Activated T-cell treated with anti-CD3 and anti-CD28 coated beads, Interleukin-2, amount 50 U/mL, for 24 hours (primary cell): Measurements from ENCODE around the gene MAP2K7.
A peak's percentile ranks its signal among the peaks of the same experiment; 100 is the strongest.
"Not testable (repeated sequence)": the region's sequence is repeated elsewhere in the genome, so short reads cannot be mapped to it uniquely, and the experiment has no call there.

Source experiments
- DNase-seq: peaks from one replicate; pipeline ENCODE4 v3.0.0-alpha.2; 2020
- H3K27ac Mint-ChIP-seq: 2 replicates; pipeline ENCODE4 v1.8.0; 2020; ENCODE audit warnings: mild to moderate bottlenecking, mixed read lengths
- H3K27me3 Mint-ChIP-seq: 2 replicates; pipeline ENCODE4 v1.8.0; 2020; ENCODE audit warnings: mixed read lengths
- H3K36me3 Mint-ChIP-seq: 2 replicates; pipeline ENCODE4 v1.8.0; 2020; ENCODE audit warnings: low read depth, mixed read lengths
- H3K4me1 Mint-ChIP-seq: 2 replicates; pipeline ENCODE4 v1.8.0; 2020; ENCODE audit warnings: low read depth, mixed read lengths
- H3K4me3 Mint-ChIP-seq: 2 replicates; pipeline ENCODE4 v1.8.0; 2020; ENCODE audit warnings: mild to moderate bottlenecking, moderate library complexity, mixed read lengths
- H3K9me3 Mint-ChIP-seq: 2 replicates; pipeline ENCODE4 v1.8.0; 2020; ENCODE audit warnings: mixed read lengths

MAP2K7 gene

DNA sequence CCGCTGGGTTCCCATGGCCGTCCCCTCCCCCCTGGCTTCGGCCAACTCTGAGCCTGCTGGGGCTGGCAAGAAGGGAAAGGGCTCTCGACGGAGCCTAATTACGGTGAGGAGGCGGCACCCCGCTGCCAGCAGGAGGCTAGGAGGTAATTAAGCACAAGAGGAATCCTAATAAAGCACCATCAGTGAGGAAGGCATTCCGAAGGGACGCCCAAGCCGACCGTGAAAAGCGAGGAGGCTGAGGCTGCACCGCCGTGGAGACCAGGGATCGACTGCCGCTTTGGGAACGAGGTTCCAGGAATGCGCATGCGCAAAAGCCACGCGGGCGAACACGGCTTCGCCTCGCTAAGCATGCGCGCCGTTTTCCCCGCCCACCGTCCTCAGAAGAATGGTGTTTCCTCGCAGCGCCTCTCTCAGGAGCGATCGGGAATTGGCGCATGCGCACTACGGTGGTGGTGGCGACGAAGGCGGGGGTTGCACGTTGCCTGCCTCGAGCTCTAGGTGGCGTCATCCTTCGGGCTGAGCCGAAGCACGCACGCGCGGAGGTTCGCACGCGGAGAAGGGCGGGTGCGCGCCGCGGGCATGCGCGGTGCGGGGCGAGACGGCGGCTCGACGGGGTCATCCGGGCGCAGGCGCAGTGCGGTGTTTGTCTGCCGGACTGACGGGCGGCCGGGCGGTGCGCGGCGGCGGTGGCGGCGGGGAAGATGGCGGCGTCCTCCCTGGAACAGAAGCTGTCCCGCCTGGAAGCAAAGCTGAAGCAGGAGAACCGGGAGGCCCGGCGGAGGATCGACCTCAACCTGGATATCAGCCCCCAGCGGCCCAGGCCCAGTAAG is at the start of gene MAP2K7:
Gene MAP2K7, plus strand, starts transcription at position 634 of the 830 bp plus-strand sequence. Its CDS starts 68 bp downstream, at position 702.
- Mint-ChIP-seq H3K4me3 (peak within 1 kb of the TSS; percentile 88), H3K27ac (peak within 1 kb of the TSS; percentile 97), H3K4me1 (peaks cover 35% of the 10 kb centered on the region)

DNA sequence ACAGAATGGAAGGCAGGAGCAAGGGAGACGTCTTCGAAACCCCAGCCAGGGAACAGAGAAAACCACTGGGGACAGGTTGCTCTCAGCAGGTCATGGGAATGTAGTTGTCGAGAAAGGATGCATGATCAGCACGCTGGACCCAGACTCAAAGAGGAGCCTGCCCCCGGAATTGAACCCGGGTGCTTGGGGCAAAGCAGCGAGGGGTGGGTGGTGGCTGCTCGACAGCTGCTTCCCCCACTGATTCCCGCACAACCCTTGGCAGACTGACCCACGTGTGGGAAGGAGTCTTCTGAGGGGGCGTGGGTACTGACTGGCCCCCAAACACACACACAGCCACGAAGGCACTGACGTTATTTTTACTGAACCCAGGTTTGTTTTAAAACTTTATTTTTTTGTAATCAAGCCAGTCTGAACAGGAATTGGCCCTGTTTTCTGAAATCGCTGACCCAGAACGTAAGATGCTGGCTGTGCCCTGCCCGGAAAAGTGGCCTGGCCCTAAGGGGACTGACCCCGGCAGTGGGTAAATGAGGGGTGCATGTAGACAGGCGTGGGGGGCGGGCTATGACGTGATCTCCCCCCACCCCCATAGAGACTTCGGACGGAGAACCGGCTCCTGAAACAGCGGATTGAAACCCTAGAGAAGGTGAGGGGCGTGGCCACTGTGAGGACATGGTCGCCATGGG is 48.1 kb upstream of the MAP2K7 start:
- H3K4me3 Mint-ChIP-seq = no peak overlapping the region
- peaks cover 3% of the 10 kb centered on the region for H3K27me3 Mint-ChIP-seq
- DNase-seq = no peak

More for the DNA sequence above, at the start of gene MAP2K7:
- Mint-ChIP-seq H3K36me3 (peaks cover 30% of the 10 kb centered on the region), H3K27me3 (no peaks in the 10 kb centered on the region), H3K9me3 (no peaks in the 10 kb centered on the region)
- peak; percentile 100 for DNase-seq

DNA sequence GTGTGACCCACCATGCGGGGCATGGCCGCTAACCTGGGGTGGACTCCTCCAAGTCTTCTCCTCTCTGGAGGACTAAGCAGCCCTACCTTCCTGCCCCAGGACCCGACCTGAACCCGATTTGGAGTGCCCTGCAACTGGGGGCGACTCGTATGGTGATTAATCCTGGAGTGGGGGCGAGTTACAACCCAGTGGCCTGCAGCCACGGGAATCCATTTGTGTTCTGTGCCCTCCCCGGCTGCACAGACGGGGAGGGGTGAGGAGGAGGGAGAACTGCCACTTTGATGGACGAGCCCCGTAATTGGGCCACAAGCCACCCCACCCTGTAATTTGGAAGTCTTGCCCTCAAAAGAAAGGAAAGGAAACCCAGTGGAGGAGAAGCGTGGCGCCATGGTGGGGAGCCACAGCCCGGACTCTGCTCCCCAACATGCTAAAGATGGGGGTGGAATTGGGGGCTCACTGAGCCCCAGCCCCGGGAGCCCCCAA is 47.5 kb upstream of the MAP2K7 start:
- Mint-ChIP-seq H3K36me3 (no peaks in the 10 kb centered on the region), H3K27me3 (peaks cover 6% of the 10 kb centered on the region), H3K9me3 (no peaks in the 10 kb centered on the region), H3K4me1 (peaks cover 6% of the 10 kb centered on the region), H3K4me3 (no peak overlapping the region), H3K27ac (no peak overlapping the region)
- DNase-seq = no peak

More for the DNA sequence above, 48.1 kb upstream of the MAP2K7 start:
- H3K9me3 Mint-ChIP-seq = no peaks in the 10 kb centered on the region
- H3K27ac Mint-ChIP-seq = no peak overlapping the region
- H3K36me3 Mint-ChIP-seq = no peaks in the 10 kb centered on the region
- H3K4me1 Mint-ChIP-seq = peaks cover 6% of the 10 kb centered on the region

DNA sequence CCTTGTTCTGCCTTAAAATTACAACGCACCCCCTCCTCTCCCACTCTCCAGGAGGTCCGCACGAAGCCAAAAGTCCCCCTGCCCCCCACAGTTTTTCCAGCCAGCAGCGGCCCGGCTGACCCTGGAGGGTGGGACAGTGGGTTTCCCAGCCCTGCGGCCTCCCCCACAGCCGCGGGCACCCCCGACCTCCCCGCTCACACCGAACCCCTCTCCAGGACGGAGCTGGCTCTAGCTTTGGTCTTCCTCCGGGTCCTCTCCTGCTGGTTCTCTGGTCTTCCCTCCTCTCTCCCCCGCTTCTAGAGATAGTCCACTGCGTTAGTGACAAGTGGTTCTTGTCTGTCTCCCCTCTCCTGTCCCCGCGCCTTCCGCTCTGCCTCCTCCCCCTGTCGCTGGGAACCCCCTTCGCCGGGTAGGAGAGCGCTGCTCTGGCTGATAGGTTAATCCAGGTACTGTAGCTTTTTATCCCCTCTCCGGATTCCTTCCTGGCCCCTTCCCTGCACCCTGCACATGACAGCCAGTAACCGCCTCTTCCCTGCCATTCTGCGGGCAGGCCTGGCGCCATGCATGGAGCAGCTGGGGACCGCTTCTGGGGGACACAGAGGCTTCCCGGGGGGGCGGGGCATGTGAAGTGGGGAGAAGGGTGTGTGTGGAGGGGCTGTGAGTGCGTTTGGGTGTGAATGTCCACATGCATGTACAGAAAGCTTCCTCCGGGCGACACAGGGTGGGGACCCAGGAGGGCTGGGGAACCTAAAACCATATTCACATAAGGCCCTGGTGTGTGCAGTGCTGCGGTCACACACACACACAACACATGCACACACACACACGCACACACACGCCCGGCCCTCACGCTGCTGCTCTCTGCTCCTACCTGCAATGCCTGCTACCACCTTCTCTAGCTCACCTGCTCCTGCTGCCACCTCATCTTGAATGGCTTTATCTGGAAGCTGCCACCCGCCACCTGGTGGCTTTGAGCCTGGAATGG is 46.7 kb upstream of the MAP2K7 start:
- Mint-ChIP-seq H3K27ac (no peak overlapping the region), H3K4me1 (peaks cover 11% of the 10 kb centered on the region), H3K9me3 (no peaks in the 10 kb centered on the region), H3K36me3 (no peaks in the 10 kb centered on the region), H3K27me3 (peaks cover 13% of the 10 kb centered on the region), H3K4me3 (no peak overlapping the region)
- DNase-seq = no peak

DNA sequence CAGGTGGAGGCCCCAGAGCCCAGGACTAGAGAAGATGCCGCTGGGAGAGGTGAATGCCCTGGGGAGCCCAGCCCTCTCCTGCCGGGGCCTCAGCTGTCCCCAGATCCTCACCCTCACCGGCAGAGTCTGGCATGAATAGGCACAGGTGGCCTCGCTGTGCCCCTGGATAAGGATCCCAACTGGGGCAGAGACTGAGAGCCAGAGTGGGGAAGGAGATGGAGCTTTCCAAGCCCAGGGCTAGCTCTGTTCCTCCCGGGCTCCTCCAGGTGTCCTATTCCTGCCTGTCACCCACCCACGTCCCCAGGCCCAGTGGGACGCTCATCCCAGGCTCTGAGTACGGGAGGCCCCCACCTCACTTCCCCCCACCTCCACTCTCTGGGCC is 46.0 kb upstream of the MAP2K7 start:
- H3K4me3 Mint-ChIP-seq = no peak overlapping the region
- H3K4me1 Mint-ChIP-seq = peaks cover 13% of the 10 kb centered on the region
- no peaks in the 10 kb centered on the region for H3K36me3 Mint-ChIP-seq
- DNase-seq = no peak
- no peak overlapping the region for H3K27ac Mint-ChIP-seq
- H3K9me3 Mint-ChIP-seq = no peaks in the 10 kb centered on the region
- H3K27me3 Mint-ChIP-seq = peaks cover 17% of the 10 kb centered on the region

DNA sequence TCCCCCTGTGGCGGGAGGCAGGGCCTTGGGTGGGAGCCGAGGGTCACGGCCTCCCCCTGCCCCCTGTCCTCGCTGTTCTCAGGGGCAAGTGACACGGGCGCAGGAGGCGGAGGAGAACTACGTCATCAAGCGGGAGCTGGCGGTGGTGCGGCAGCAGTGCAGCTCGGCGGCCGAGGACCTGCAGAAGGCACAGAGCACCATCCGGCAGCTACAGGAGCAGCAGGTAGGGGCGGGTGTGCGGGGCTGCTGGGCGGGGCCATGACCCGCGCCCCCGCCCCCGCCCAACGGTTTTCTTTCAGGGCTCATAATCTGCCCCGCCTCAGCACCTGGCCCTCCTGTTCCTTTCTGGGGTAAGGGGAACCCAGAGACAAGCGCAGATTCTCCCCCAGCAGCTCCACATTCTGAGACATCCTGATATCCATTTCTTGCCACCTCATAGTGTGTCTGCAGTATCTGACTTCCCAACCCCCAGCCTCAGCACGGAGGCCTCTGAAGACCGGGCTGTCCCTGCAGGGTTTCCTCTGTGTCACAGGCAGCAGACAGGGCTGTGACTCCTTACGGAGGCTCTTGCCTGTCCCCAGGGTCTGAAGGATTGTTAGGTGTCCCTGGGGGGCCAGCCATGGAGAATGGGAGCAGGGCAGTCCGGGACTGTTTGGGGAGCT is 45.4 kb upstream of the MAP2K7 start:
- Mint-ChIP-seq H3K9me3 (no peaks in the 10 kb centered on the region), H3K27ac (no peak overlapping the region), H3K27me3 (peaks cover 17% of the 10 kb centered on the region), H3K4me1 (peaks cover 10% of the 10 kb centered on the region), H3K4me3 (no peak overlapping the region), H3K36me3 (no peaks in the 10 kb centered on the region)
- no peak for DNase-seq

DNA sequence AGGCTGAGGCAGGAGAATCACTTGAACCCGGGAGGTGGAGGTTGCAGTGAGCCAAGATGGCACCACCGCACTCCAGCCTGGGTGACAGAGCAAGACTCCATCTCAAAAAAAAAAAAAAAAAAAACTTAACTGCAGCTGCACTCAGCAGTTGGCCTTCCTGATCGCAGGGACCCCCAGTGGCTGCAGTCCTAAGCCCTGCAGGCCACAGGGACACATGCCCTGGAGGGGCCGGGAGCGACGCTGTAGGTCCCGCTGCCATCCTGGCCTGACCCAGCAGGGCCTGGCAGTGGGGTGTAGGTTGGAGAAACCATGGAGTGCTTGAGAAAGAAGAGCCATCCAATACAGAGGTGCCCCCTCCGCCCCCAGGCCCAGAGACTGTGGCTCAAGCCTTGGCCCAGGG is 44.6 kb upstream of the MAP2K7 start:
- not testable (repeated sequence) for H3K9me3 Mint-ChIP-seq, H3K4me1 Mint-ChIP-seq, DNase-seq, H3K36me3 Mint-ChIP-seq, H3K4me3 Mint-ChIP-seq, H3K27ac Mint-ChIP-seq
- H3K27me3 Mint-ChIP-seq = peaks cover 21% of the 10 kb centered on the region

DNA sequence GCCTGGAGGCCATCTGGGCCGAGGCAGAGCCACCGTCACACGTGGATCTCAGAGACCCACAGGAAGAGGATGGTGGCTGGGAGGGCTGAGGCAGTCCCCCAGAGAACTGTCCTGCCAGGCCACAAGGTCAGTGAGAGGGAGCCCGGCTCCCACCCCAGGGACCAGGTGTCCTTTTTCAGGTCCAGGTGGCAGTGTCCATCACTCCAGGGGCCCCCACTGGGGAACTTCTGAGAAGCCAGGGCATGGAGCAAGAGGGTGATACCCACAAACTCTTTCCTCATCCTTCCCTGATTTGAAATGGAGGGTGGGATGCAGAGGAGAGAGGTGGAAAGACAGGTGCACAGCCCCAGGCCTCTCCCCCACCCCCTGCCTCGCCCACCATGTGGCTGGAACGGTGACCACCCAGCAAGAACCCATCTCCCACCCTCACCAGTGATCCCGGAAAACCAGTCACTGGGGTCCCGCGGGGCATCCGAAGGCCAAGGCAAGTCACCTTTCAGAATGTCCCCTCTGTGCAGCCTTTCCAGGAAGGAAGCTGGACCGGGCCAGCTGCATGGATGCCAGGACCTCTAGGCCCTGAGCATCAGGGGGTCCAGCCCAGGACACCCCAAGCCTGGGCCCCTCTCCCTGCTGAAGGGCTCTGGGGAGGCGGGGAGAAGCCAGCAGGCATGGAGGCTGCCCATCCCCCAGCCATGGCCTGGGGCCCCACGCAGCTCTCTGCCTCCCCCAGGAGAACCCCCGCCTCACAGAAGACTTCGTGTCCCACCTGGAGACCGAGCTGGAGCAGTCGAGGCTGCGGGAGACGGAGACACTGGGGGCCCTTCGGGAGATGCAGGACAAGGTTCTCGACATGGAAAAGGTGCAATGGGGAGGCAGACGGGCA is 43.6 kb upstream of the MAP2K7 start:
- H3K27me3 Mint-ChIP-seq = peaks cover 27% of the 10 kb centered on the region
- H3K4me3 Mint-ChIP-seq = no peak overlapping the region
- no peak overlapping the region for H3K27ac Mint-ChIP-seq
- no peaks in the 10 kb centered on the region for H3K36me3 Mint-ChIP-seq
- peaks cover 9% of the 10 kb centered on the region for H3K4me1 Mint-ChIP-seq
- H3K9me3 Mint-ChIP-seq = no peaks in the 10 kb centered on the region
- no peak for DNase-seq

DNA sequence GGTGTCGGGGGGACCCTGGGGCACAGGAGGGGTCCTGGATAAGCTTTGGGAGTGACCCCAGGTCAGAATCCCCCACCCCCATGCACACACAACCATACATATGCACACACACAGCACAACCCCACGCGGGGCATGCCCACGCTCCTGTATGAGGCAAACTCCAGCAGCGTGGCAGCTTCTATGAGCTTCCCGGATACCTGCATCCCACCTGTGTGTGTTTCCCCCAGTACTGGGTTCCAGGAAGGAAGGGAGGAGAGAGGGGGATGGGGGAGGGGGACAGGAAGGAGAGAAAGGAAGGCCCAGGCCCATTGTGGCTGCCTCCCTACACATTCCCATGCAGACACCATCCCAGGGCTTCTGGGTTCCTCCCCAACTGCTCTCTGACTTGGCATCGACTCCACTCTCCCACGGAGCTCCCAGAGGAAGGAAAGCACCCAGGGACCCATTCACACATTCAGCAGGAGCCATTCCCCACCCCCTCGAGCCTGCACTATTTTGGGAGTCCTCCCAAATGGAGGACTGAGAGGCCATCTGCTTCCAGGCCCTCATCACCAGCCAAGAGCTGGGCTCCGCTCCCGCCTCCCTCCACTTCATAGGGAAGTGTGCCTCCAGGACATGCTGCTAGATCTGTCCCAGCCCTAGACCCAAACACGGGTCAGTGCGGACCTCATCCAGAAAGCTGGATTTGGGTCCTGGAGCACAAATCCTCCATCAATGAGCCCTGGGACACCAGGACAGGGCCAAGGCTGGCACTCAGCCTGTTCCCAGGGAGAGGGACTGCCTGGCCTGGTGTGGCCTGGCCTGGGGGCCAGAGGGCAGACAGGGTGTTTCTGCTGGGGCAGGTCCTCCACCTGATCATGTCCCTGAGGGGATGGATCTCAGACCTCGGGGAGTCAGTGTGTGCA is 42.7 kb upstream of the MAP2K7 start:
- no peak overlapping the region for H3K4me3 Mint-ChIP-seq
- H3K4me1 Mint-ChIP-seq = peaks cover 14% of the 10 kb centered on the region
- peaks cover 33% of the 10 kb centered on the region for H3K27me3 Mint-ChIP-seq

DNA sequence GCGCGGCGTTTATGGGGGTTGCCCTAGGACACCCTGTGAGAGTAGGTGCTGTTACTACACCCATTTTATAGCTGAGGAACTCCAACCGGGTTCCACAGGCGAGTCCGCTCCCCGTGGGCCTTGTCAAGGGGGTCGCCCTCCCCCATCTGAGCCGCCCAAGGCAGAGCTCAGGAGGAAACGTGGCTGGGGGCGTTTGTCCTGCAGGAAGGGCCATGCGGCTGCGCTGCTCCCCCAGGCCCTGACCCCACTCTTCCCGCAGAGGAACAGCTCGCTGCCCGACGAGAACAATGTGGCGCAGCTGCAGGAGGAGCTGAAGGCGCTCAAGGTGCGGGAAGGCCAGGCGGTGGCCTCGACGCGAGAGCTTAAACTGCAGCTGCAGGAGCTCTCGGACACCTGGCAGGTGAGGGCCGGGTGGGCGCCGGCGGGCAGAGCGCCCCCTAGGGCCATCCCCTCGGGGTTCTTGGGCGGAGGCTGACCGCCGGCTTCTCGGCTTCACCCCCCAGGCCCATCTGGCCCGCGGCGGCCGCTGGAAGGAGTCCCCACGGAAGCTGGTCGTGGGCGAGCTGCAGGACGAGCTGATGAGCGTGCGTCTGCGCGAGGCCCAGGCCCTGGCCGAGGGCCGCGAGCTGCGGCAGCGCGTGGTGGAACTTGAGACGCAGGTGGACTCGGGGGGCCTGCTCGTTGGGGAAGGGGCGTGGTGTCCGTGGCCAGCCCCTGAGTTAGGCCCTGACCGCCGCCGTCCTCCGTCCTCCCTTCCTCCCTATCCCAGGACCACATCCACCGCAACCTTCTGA is 41.9 kb upstream of the MAP2K7 start:
- H3K9me3 Mint-ChIP-seq = no peaks in the 10 kb centered on the region
- no peak for DNase-seq
- H3K27ac Mint-ChIP-seq = no peak overlapping the region
- H3K4me1 Mint-ChIP-seq = peaks cover 14% of the 10 kb centered on the region
- H3K27me3 Mint-ChIP-seq = peaks cover 39% of the 10 kb centered on the region
- peak overlapping the region; percentile 27 for H3K4me3 Mint-ChIP-seq
- H3K36me3 Mint-ChIP-seq = no peaks in the 10 kb centered on the region

More for the DNA sequence above, 42.7 kb upstream of the MAP2K7 start:
- H3K27ac Mint-ChIP-seq = no peak overlapping the region
- no peak for DNase-seq
- no peaks in the 10 kb centered on the region for H3K36me3 Mint-ChIP-seq
- H3K9me3 Mint-ChIP-seq = no peaks in the 10 kb centered on the region

DNA sequence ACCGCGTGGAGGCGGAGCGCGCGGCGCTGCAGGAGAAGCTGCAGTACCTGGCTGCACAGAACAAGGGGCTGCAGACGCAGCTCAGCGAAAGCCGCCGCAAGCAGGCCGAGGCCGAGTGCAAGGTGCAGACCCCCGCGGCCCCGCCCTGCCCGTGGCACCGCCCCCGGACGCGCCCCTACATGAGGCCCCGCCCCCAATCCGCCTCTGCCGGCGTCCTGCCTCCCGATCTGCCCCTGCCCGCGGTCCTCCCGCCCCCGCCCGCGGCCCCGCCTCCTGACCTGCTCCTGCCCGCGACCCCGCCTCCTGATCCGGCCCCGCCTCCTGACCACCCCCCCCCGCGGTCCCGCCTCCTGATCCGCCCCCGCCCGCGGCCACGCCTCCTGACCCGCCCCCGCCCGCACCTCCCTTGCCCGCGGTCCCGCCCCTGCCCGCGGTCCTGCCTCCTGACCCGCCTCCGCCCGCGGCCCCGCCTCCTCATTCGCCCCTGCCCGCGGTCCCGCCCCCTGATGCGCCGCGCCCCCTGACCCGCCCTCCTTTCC is 41.2 kb upstream of the MAP2K7 start:
- Mint-ChIP-seq H3K36me3 (no peaks in the 10 kb centered on the region), H3K9me3 (no peaks in the 10 kb centered on the region), H3K27ac (no peak overlapping the region), H3K4me1 (peaks cover 14% of the 10 kb centered on the region), H3K4me3 (peak overlapping the region; percentile 27), H3K27me3 (peaks cover 45% of the 10 kb centered on the region)
- DNase-seq = peak; percentile 79
